Peyer's patch (tissue), 4 donors: Measurements from ENCODE around the gene CDHR2.

ENCODE experiments used
- CTCF ChIP-seq, 6 experiments: fragments of 450-650 bp in 4 of 6; fragments of 200-600 bp in 2 of 6; sonication (generic) in 1 of 6; IDR thresholded peaks; one replicate each; pipeline ENCODE4 v1.5.1; 2017 to 2019; ENCODE audit warnings: antibody characterized with exemption in 6 of 6, mild to moderate bottlenecking in 3 of 6, moderate library complexity in 1 of 6
- POLR2A ChIP-seq, 2 donors: fragments of 450-650 bp; IDR thresholded peaks; one replicate each; pipeline ENCODE4 v1.5.1; 2017; ENCODE audit warnings: antibody characterized with exemption in 2 of 2, mild to moderate bottlenecking in 2 of 2, moderate library complexity in 2 of 2

- TF ChIP-seq CTCF (IDR thresholded peaks at IDR 0.05): no peak
- no peak for TF ChIP-seq POLR2A (IDR thresholded peaks at IDR 0.05)
These were observed 32.0 kb upstream of the CDHR2 start for GRCh38 chr5:176517053-176517661.
